Measurements from ENCODE around the gene SCGB1D1.

- TF ChIP-seq CBX8 (IDR thresholded peaks at IDR 0.05; ENCODE audit: borderline replicate concordance, low read depth, low read length) (no peak), HDAC6 (IDR thresholded peaks at IDR 0.05; ENCODE audit: low read depth, low read length) (no peak), RFX5 (IDR thresholded peaks at IDR 0.05; ENCODE audit: borderline replicate concordance, low read depth, low read length) (no peak), TAF1 (IDR thresholded peaks at IDR 0.05; ENCODE audit: low read depth, low read length) (no peak), YY1 (IDR thresholded peaks at IDR 0.05; ENCODE audit: low read depth, low read length) (no peak), CTCF (IDR thresholded peaks at IDR 0.05; ENCODE audit: control extremely low read depth in 1 of 3, insufficient read depth in 1 of 3, low read depth in 1 of 3, low read length in 3 of 3) (no peak), GTF2F1 (IDR thresholded peaks at IDR 0.05; ENCODE audit: borderline replicate concordance, low read depth, low read length) (no peak), NANOG (IDR thresholded peaks at IDR 0.05; ENCODE audit: insufficient read depth, low read depth, low read length, poor library complexity, severe bottlenecking) (no peak), POLR2A (IDR thresholded peaks at IDR 0.05; ENCODE audit: control extremely low read depth in 1 of 2, low read depth in 2 of 2, low read length in 2 of 2) (no peak), SRF (IDR thresholded peaks at IDR 0.05; ENCODE audit: low read depth, low read length) (no peak)
Measured at GRCh38 chr11:62151737-62152102, 38.3 kb upstream of the SCGB1D1 start.

All from H1 (cell line).